ENCODE data around the gene NAV3. TPM values are rescaled to one million over a fixed set of nuclear protein-coding genes. Genes with fewer than 3 reads are reported as not detected.

The NAV3 gene
- total RNA-seq, 2 donors from 2014 or later = 2.6 to 6.6 TPM

GRCh38 chr12:78164154-78164553 is 333.5 kb downstream of the NAV3 start:
- H3K4me1 ChIP-seq = no peaks in the 10 kb centered on the region
- H3K27me3 ChIP-seq = no peaks in the 10 kb centered on the region
- no peak for TF ChIP-seq POLR2A (IDR thresholded peaks at IDR 0.05)
- intact Hi-C loops (cut with DNase I) = no loop called here
- H3K36me3 ChIP-seq (replicated peaks in 1 of 2; ENCODE audit: insufficient read depth in 1 of 2, low read depth in 2 of 2) = no peaks in the 10 kb centered on the region
- WGBS, 2 donors = 49% methylated on average over 1 of the region's 1 CpG
- DNase-seq (no peak), ATAC-seq (no peak)
- H3K27ac ChIP-seq = no peak overlapping the region
- no peak overlapping the region for H3K4me3 ChIP-seq
- H3K9me3 ChIP-seq = no peaks in the 10 kb centered on the region

GRCh38 chr12:78167510-78167909 is 336.8 kb downstream of the NAV3 start:
- 6 to 10% methylated on average over 3 of the region's 3 CpGs for WGBS, 2 donors
- ATAC-seq (no peak), DNase-seq (no peak)
- Histone ChIP-seq H3K9me3 (no peaks in the 10 kb centered on the region), H3K27me3 (no peaks in the 10 kb centered on the region), H3K4me3 (no peak overlapping the region), H3K4me1 (no peaks in the 10 kb centered on the region), H3K36me3 (replicated peaks in 1 of 2; ENCODE audit: insufficient read depth in 1 of 2, low read depth in 2 of 2) (no peaks in the 10 kb centered on the region), H3K27ac (no peak overlapping the region)
- intact Hi-C loops (cut with DNase I) = no loop called here
- no peak for TF ChIP-seq CTCF (IDR thresholded peaks at IDR 0.05)
- no peak for TF ChIP-seq POLR2A (IDR thresholded peaks at IDR 0.05)

GRCh38 chr12:78171061-78171460 is 340.4 kb downstream of the NAV3 start:
- H3K27me3 ChIP-seq = no peaks in the 10 kb centered on the region
- no peak overlapping the region for H3K4me3 ChIP-seq
- TF ChIP-seq CTCF (IDR thresholded peaks at IDR 0.05) = no peak
- TF ChIP-seq POLR2A (IDR thresholded peaks at IDR 0.05) = no peak
- H3K9me3 ChIP-seq = no peaks in the 10 kb centered on the region
- ATAC-seq = no peak
- no peaks in the 10 kb centered on the region for H3K4me1 ChIP-seq
- H3K27ac ChIP-seq = no peak overlapping the region
- H3K36me3 ChIP-seq (replicated peaks in 1 of 2; ENCODE audit: insufficient read depth in 1 of 2, low read depth in 2 of 2) = no peaks in the 10 kb centered on the region
- intact Hi-C loops (cut with DNase I) = no loop called here
- 26 to 35% methylated on average over 1 of the region's 1 CpG for WGBS, 2 donors
- no peak for DNase-seq

- DNase-seq = no peak
- intact Hi-C loops (cut with DNase I) = no loop called here
- no peak for TF ChIP-seq CTCF (IDR thresholded peaks at IDR 0.05)
- no peak for TF ChIP-seq POLR2A (IDR thresholded peaks at IDR 0.05)
Observed at GRCh38 chr12:78176643-78177042, 345.9 kb downstream of the NAV3 start.

GRCh38 chr12:78177298-78177697 is 346.6 kb downstream of the NAV3 start:
- H3K4me1 ChIP-seq = no peaks in the 10 kb centered on the region
- ATAC-seq = no peak
- H3K9me3 ChIP-seq = no peaks in the 10 kb centered on the region
- no peak for TF ChIP-seq CTCF (IDR thresholded peaks at IDR 0.05)
- TF ChIP-seq POLR2A (IDR thresholded peaks at IDR 0.05) = no peak
- H3K27ac ChIP-seq = no peak overlapping the region
- no peaks in the 10 kb centered on the region for H3K36me3 ChIP-seq (replicated peaks in 1 of 2; ENCODE audit: insufficient read depth in 1 of 2, low read depth in 2 of 2)
- DNase-seq = no peak
- 73 to 77% methylated on average over 3 of the region's 3 CpGs for WGBS, 2 donors
- H3K27me3 ChIP-seq = no peaks in the 10 kb centered on the region
- H3K4me3 ChIP-seq = no peak overlapping the region
- intact Hi-C loops (cut with DNase I) = no loop called here

More at GRCh38 chr12:78176643-78177042, 345.9 kb downstream of the NAV3 start:
- no peak overlapping the region for H3K27ac ChIP-seq
- H3K36me3 ChIP-seq (replicated peaks in 1 of 2; ENCODE audit: insufficient read depth in 1 of 2, low read depth in 2 of 2) = no peaks in the 10 kb centered on the region
- H3K4me1 ChIP-seq = no peaks in the 10 kb centered on the region
- H3K9me3 ChIP-seq = no peaks in the 10 kb centered on the region
- ATAC-seq = no peak
- H3K27me3 ChIP-seq = no peaks in the 10 kb centered on the region
- no peak overlapping the region for H3K4me3 ChIP-seq
- 77 to 80% methylated on average over 4 of the region's 4 CpGs for WGBS, 2 donors

Measured in body of pancreas (tissue), 4 donors.